Bronchial epithelial cell (primary cell): ENCODE results near the gene CAMTA1. TPM values are rescaled to one million over a fixed set of nuclear protein-coding genes. Genes with fewer than 3 reads are reported as not detected.
A peak's percentile ranks its signal among the peaks of the same experiment; 100 is the strongest.

Experiments used
- DNase-seq: peaks from one replicate; pipeline ENCODE4 v3.0.0-alpha.2; 2010; ENCODE audit warnings: low read depth
- FAIRE-seq: peaks from 2 replicates; lab custom pipeline; 2011; peaks lifted over from hg19 to GRCh38; lab: Jason Lieb, UNC
- H3K27me3 ChIP-seq: 2 replicates; pipeline ENCODE4 v1.5.1; 2011; ENCODE audit warnings: low read length; ENCODE audit not compliant: control insufficient read depth, insufficient read depth
- H3K36me3 ChIP-seq: 2 replicates; pipeline ENCODE4 v1.5.1; 2011; ENCODE audit warnings: low read length; ENCODE audit not compliant: control insufficient read depth, insufficient read depth
- H3K4me3 ChIP-seq: 2 replicates; pipeline ENCODE4 v1.5.1; 2011; ENCODE audit warnings: mild to moderate bottlenecking, low read depth, low read length, control low read depth
- total RNA-seq: library from RNA; depleted of rRNA; stranded (reverse); fragments of >200 nt; gene quantifications from 2 replicates; pipeline ENCODE4 v1.2.1, GENCODE V29; 2014
- TF ChIP-seq, protein P1 (sequence below): IDR thresholded peaks from 2 replicates; pipeline ENCODE4 v1.5.1; 2011; ENCODE audit warnings: mild to moderate bottlenecking, moderate library complexity, low read length, control low read depth, inconsistent platforms; ENCODE audit not compliant: insufficient read depth, severe bottlenecking

CAMTA1 gene
- total RNA-seq, 1 donor from 2014 or later = 68.2 TPM

DNA sequence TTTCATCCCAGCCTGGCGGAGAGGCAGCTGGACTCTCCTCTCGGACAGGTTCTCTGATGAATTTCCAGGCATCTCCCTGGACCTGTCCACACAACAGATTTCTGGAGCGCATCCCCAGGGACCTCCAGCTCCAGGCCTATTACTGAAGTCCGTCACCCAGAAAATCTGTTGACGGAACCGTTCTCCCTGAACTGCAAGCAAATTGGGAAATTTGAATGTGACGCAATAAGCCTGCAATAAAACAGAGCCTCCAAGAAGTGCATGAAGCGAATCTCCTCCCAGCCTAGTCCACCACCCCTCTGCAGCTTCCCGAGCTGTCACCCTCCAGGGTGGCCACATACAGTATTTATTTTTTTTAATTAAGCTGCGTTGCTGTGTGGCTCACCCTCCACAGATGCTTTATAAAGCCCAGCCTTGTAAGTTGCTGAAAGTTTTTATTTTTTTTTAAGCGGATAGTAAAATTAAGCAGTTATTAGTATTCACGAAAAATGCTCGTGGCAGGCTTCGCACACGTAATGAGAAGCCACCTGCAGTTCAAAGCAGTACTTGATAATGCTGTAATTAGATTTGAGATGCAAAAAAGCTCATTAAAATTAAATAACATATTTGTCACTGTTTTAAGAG lies 173.3 kb downstream of the CAMTA1 start:
- DNase-seq (no peak), FAIRE-seq (no peak)
- TF ChIP-seq, protein P1, sequence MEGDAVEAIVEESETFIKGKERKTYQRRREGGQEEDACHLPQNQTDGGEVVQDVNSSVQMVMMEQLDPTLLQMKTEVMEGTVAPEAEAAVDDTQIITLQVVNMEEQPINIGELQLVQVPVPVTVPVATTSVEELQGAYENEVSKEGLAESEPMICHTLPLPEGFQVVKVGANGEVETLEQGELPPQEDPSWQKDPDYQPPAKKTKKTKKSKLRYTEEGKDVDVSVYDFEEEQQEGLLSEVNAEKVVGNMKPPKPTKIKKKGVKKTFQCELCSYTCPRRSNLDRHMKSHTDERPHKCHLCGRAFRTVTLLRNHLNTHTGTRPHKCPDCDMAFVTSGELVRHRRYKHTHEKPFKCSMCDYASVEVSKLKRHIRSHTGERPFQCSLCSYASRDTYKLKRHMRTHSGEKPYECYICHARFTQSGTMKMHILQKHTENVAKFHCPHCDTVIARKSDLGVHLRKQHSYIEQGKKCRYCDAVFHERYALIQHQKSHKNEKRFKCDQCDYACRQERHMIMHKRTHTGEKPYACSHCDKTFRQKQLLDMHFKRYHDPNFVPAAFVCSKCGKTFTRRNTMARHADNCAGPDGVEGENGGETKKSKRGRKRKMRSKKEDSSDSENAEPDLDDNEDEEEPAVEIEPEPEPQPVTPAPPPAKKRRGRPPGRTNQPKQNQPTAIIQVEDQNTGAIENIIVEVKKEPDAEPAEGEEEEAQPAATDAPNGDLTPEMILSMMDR = no peak

DNA sequence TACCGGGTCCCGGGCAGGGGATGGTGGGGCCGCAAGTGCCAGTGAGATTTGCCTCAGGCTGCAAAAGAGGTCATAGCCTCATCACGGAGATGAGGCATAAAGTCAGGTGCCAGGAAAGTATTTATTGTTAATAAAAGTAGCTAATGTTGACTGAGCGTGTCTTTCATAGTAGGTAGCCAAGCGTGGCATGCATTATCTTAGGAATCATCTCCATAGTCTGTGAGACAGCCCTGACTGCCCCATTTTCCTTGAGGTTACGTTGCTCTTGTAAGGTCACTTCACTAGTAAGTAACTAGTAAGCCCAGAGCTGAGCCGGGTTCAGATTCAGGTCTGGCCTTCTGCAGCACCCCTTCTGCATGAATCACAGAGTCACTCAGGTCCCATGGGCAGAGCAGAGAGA lies 174.2 kb downstream of the CAMTA1 start:
- TF ChIP-seq, protein P1 = no peak
- no peak overlapping the region for H3K4me3 ChIP-seq
- peaks cover 2% of the 10 kb centered on the region for H3K27me3 ChIP-seq
- FAIRE-seq = no peak
- no peak for DNase-seq
- H3K36me3 ChIP-seq = no peaks in the 10 kb centered on the region

More for the DNA sequence above, 173.3 kb downstream of the CAMTA1 start:
- no peak overlapping the region for H3K4me3 ChIP-seq
- no peaks in the 10 kb centered on the region for H3K36me3 ChIP-seq
- peaks cover 3% of the 10 kb centered on the region for H3K27me3 ChIP-seq

DNA sequence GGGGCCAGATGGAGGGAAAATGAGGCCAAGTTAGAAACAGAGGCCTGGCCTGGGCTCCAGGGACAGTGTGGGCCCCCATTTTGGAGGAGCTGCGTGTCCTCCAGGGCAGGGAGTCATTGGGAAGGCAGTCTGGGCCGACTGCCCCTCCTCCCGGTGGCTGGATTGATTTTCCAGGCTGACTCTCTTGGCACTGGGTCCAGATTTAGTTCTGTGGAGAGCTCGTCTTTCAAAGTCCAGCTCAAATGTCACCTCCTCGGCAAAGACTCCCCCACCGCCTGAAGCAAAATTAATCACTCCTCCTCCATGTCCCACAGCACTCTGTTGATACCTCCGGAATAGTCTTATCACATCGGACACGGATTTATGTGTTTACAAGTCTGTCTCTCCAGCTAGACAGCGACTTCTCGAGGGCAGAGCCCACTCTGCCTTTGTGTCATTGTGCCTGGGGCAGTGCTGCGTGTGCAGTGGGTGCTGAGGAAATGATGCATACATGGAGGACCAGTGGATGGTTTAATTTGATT lies 175.1 kb downstream of the CAMTA1 start:
- TF ChIP-seq, protein P1 = no peak
- DNase-seq (peak; percentile 66), FAIRE-seq (no peak)

DNA sequence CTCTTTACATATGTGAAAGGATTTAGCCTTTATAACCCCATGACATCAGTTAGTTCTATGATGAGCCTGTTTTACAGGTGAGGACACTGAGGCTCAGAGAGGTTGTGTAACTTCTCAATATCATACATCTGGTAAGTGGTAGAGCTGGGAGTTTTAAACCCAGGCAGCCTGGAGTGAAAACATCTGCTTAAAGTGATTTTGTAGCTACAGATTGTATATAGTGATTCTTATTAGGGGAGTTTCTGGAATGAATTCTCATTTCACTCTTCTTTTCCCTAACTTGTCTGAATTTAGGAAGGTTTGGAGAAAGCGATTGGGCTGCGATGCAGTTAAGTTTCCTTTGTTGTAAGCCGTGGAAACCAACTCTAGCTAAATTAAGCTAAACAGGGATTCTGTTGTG lies 175.6 kb downstream of the CAMTA1 start:
- FAIRE-seq = no peak
- DNase-seq = no peak
- Histone ChIP-seq H3K27me3 (peaks cover 3% of the 10 kb centered on the region), H3K4me3 (no peak overlapping the region), H3K36me3 (no peaks in the 10 kb centered on the region)
- TF ChIP-seq, protein P1 = no peak

More for the DNA sequence above, 175.1 kb downstream of the CAMTA1 start:
- no peaks in the 10 kb centered on the region for H3K36me3 ChIP-seq
- H3K4me3 ChIP-seq = no peak overlapping the region
- H3K27me3 ChIP-seq = peaks cover 2% of the 10 kb centered on the region

DNA sequence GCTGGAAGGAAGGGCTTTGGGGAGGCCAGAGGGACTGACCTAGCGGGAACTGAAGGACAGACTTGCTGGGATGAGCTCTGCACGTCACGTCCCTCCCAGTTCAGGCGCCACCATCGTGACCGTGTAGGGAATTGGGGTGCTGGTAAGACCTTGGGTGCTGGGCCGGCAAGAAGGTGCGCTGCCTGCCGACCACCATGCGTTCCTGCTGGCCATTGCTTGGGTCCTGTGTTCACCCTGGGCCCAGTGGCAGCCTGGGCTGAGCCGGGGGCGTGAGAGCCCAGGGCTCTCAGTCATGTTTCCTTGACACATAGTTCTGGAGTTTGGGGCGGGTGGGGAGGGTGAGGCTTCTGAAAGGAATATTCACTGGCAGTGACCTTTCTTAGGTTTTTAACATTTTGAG lies 176.0 kb downstream of the CAMTA1 start:
- H3K27me3 ChIP-seq = peaks cover 3% of the 10 kb centered on the region
- TF ChIP-seq, protein P1 = no peak
- no peak for DNase-seq
- FAIRE-seq = no peak
- no peak overlapping the region for H3K4me3 ChIP-seq
- no peaks in the 10 kb centered on the region for H3K36me3 ChIP-seq

DNA sequence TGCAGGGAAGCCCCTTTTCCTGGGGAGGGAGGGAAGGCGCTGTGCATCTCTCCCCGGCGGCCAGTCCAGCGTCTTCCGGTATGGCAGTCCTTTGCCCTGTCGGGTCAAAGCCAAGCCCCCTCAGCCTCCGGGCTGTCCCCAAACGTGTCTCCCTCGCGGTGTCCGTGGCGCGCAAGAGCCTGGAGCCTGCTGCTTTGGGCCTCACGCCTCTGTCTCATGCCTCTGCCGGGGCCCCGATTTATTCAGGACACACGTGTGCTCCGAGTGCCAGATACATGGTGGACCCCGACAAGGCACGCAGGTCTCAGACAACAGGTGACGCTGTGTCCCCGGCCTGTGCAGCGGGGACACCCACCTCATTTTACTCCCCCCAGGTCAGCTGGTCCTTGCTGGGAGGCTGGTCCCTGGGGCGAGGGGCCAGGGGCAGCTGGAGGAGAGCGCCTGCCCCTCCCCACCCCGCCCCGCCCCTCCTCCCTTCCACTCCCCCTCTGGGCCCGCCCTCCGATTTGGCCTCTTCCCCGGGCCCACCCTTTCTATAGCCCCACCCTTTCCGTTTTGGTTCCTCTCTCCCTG lies 176.7 kb downstream of the CAMTA1 start:
- TF ChIP-seq, protein P1 = no peak
- DNase-seq (no peak), FAIRE-seq (no peak)
- Histone ChIP-seq H3K36me3 (no peaks in the 10 kb centered on the region), H3K4me3 (no peak overlapping the region), H3K27me3 (peaks cover 2% of the 10 kb centered on the region)
